ENCODE measurements around the gene HMCN2. TPM values are rescaled to one million over a fixed set of nuclear protein-coding genes. Genes with fewer than 3 reads are reported as not detected.

HMCN2 gene
- total and polyA plus RNA-seq, 2 donors (not counting 3 experiments of a cell fraction or from before 2014, with no cell fraction given), result 0.04 to 0.24 TPM

DNA sequence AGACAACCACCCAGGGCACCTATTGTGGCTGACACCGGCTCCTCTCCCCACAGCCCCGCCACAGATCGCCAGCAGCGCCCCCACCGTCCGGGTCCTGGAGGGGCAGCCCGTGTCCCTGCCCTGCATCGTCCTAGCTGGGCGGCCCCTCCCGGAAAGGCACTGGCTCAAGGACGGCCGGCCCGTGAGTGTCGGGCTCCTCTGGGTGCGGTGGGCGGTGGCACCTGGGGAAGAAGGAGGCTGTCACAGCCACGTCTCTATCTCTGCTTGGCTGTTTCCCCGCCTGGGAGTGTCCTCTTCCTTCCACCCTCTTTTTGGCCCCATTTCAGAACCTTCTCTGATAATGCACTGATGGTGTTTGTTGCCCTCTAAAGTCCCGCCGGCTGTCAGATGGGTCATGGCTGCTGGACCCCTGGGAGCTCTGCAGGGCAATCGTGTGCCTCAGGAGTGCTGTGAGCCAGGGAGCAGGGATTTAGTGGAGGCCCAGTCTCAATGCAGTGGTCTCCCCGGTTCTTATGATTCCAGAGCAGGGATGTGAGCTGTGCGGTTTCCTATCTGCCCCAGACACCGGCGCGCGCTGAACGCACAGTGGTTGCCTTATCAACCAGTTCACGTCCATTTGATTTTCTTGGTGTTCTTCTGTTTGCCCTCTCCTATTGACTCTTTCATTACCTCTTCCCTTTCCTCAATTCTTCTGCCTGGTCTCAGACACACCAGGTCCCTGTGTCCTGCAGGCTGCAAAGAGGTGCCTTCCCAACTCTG, 55.3 kb downstream of the HMCN2 start:
- Histone ChIP-seq H3K9me3 (replicated peaks; ENCODE audit: control insufficient read depth, insufficient read depth, low read length) (no peaks in the 10 kb centered on the region), H3K36me3 (ENCODE audit: control insufficient read depth in 2 of 2, extremely low read depth in 1 of 2, insufficient read depth in 2 of 2, low read length in 2 of 2) (no peaks in the 10 kb centered on the region), H3K4me1 (ENCODE audit: control insufficient read depth, extremely low read depth, insufficient read depth, low read length) (no peaks in the 10 kb centered on the region), H2AFZ (ENCODE audit: low read depth, low read length) (no peak overlapping the region), H3K4me3 (replicated peaks in 1 of 3; ENCODE audit: insufficient read depth in 1 of 3, low read depth in 1 of 3, low read length in 3 of 3) (no peak overlapping the region), H4K20me1 (replicated peaks; ENCODE audit: control insufficient read depth, extremely low read depth, insufficient read depth, low read length) (no peaks in the 10 kb centered on the region), H3K9me1 (replicated peaks; ENCODE audit: control insufficient read depth, extremely low read depth, insufficient read depth, low read length) (no peaks in the 10 kb centered on the region), H3K4me2 (ENCODE audit: insufficient read depth, low read length) (no peak overlapping the region), H3K27me3 (ENCODE audit: control insufficient read depth in 2 of 2, insufficient read depth in 2 of 2, low read length in 2 of 2) (peaks cover 12 to 15% of the 10 kb centered on the region in 2 experiments), H3K79me2 (ENCODE audit: control insufficient read depth, insufficient read depth, low read length) (no peaks in the 10 kb centered on the region), H3K27ac (ENCODE audit: insufficient read depth, low read depth, low read length) (no peak overlapping the region), H3K9ac (replicated peaks; ENCODE audit: extremely low read depth, insufficient read depth, low read length) (no peak overlapping the region)
- intact Hi-C loops (cut with micrococcal nuclease), result no loop called here
- POLR2A ChIA-PET, result no interaction called here
- no peak for TF ChIP-seq POLR2A (IDR thresholded peaks at IDR 0.05; ENCODE audit: low read depth, low read length)
- peak in 1 of 2 donors; percentile 28 for TF ChIP-seq CTCF (IDR thresholded peaks at IDR 0.05; ENCODE audit: extremely low read depth in 1 of 2, insufficient read depth in 1 of 2, low read depth in 1 of 2, low read length in 2 of 2)
- TF ChIP-seq EZH2 (IDR thresholded peaks at IDR 0.05; ENCODE audit: borderline replicate concordance, low read depth, low read length, severe bottlenecking), result peak; percentile 45
- CTCF ChIA-PET, result interaction anchor here (0.6 to 1.5 kb wide), 3 partner anchors 10 to 75 kb away, joined by 3 to 5 read pairs (median 3); no protein-coding TSS in a partner anchor
- DNase-seq (ENCODE audit: low read depth, low spot score) (no peak), FAIRE-seq (no peak)
- no TSS peak for BruUV-seq (replicated peaks)
- dilution Hi-C loops (cut with MboI; ENCODE audit: extremely low pct_ligation_motif_present, low sequenced_read_pairs), result no loop called here

DNA sequence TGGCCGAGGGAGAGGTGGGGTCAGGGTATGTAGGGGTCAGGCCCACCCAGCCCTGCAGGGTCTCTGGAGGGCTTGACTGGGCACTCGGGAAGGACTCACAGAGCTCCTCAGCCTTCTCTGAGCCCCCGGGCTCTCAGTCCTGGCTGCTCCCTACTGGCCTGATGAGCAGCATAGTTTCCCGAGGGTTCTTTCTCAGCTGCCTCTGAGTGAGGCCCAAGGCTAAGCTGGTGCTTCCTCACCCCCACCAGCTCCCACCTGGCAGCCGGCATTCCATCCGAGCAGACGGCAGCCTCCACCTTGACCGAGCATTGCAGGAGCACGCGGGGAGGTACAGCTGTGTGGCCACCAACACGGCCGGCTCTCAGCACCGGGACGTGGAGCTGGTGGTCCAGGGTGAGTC, 56.0 kb downstream of the HMCN2 start:
- Histone ChIP-seq H3K36me3 (ENCODE audit: control insufficient read depth in 2 of 2, extremely low read depth in 1 of 2, insufficient read depth in 2 of 2, low read length in 2 of 2) (no peaks in the 10 kb centered on the region), H3K4me2 (ENCODE audit: insufficient read depth, low read length) (no peak overlapping the region), H2AFZ (ENCODE audit: low read depth, low read length) (no peak overlapping the region), H3K79me2 (ENCODE audit: control insufficient read depth, insufficient read depth, low read length) (no peaks in the 10 kb centered on the region), H3K4me1 (ENCODE audit: control insufficient read depth, extremely low read depth, insufficient read depth, low read length) (no peaks in the 10 kb centered on the region), H3K9me1 (replicated peaks; ENCODE audit: control insufficient read depth, extremely low read depth, insufficient read depth, low read length) (no peaks in the 10 kb centered on the region), H3K27me3 (ENCODE audit: control insufficient read depth in 2 of 2, insufficient read depth in 2 of 2, low read length in 2 of 2) (peaks cover 12 to 15% of the 10 kb centered on the region in 2 experiments), H3K27ac (ENCODE audit: insufficient read depth, low read depth, low read length) (no peak overlapping the region), H3K9ac (replicated peaks; ENCODE audit: extremely low read depth, insufficient read depth, low read length) (no peak overlapping the region), H3K9me3 (replicated peaks; ENCODE audit: control insufficient read depth, insufficient read depth, low read length) (no peaks in the 10 kb centered on the region), H4K20me1 (replicated peaks; ENCODE audit: control insufficient read depth, extremely low read depth, insufficient read depth, low read length) (no peaks in the 10 kb centered on the region), H3K4me3 (replicated peaks in 1 of 3; ENCODE audit: insufficient read depth in 1 of 3, low read depth in 1 of 3, low read length in 3 of 3) (no peak overlapping the region)
- FAIRE-seq (no peak), DNase-seq (ENCODE audit: low read depth, low spot score) (no peak)
- dilution Hi-C loops (cut with MboI; ENCODE audit: extremely low pct_ligation_motif_present, low sequenced_read_pairs), result no loop called here
- no TSS peak for BruUV-seq (replicated peaks)
- intact Hi-C loops (cut with micrococcal nuclease), result no loop called here
- CTCF ChIA-PET, result interaction anchor here (0.6 to 1.5 kb wide), 3 partner anchors 11 to 75 kb away, joined by 3 to 5 read pairs (median 3); no protein-coding TSS in a partner anchor
- POLR2A ChIA-PET, result no interaction called here
- TF ChIP-seq EZH2 (IDR thresholded peaks at IDR 0.05; ENCODE audit: borderline replicate concordance, low read depth, low read length, severe bottlenecking) (no peak), POLR2A (IDR thresholded peaks at IDR 0.05; ENCODE audit: low read depth, low read length) (no peak)
